ENCODE data around the gene FIGLA. TPM values are rescaled to one million over a fixed set of nuclear protein-coding genes. Genes with fewer than 3 reads are reported as not detected.
A peak's percentile ranks its signal among the peaks of the same experiment; 100 is the strongest.

FIGLA gene
- total and polyA plus RNA-seq, 2 donors (not counting 1 experiment from before 2014, with no cell fraction given): not detected

- Histone ChIP-seq H3K9ac (ENCODE audit: insufficient read depth, low read length) (no peak overlapping the region), H3K79me2 (ENCODE audit: control insufficient read depth, insufficient read depth, low read length) (no peaks in the 10 kb centered on the region), H3K27me3 (ENCODE audit: control insufficient read depth, insufficient read depth, low read length) (no peaks in the 10 kb centered on the region), H3K9me3 (ENCODE audit: control insufficient read depth, insufficient read depth, low read depth, low read length) (no peaks in the 10 kb centered on the region), H2AFZ (ENCODE audit: low read length) (no peak overlapping the region), H4K20me1 (ENCODE audit: control insufficient read depth, extremely low read depth, insufficient read depth, low read length) (no peaks in the 10 kb centered on the region), H3K4me2 (ENCODE audit: extremely low read depth, insufficient read depth, low read length) (no peak overlapping the region), H3K4me1 (ENCODE audit: control insufficient read depth, extremely low read depth, insufficient read depth, low read length) (no peaks in the 10 kb centered on the region), H3K27ac (ENCODE audit: insufficient read depth, low read length) (no peak overlapping the region), H3K4me3 (replicated peaks in 1 of 4; ENCODE audit: control extremely low read depth in 1 of 4, insufficient read depth in 1 of 4, low read depth in 3 of 4, low read length in 4 of 4) (no peak overlapping the region), H3K36me3 (ENCODE audit: control insufficient read depth, insufficient read depth, low read length) (no peaks in the 10 kb centered on the region)
- DNase-seq (ENCODE audit: low read depth in 2 of 2): no peak
- TF ChIP-seq EZH2 (IDR thresholded peaks at IDR 0.05; ENCODE audit: low read length, missing control alignments) (no peak), CTCF (conservative IDR thresholded peaks at IDR 0.05 in 1 of 2, IDR thresholded peaks at IDR 0.05 in 1 of 2; ENCODE audit: low read depth in 1 of 2, low read length in 2 of 2) (no peak)
Measured at GRCh38 chr2:70730730-70731129, 59.7 kb downstream of the FIGLA start.

GRCh38 chr2:70729647-70730046 is 60.8 kb downstream of the FIGLA start:
- H3K79me2 ChIP-seq (ENCODE audit: control insufficient read depth, insufficient read depth, low read length): no peaks in the 10 kb centered on the region
- H2AFZ ChIP-seq (ENCODE audit: low read length): no peak overlapping the region
- DNase-seq (ENCODE audit: low read depth in 2 of 2): no peak
- H3K9me3 ChIP-seq (ENCODE audit: control insufficient read depth, insufficient read depth, low read depth, low read length): no peaks in the 10 kb centered on the region
- TF ChIP-seq CTCF (conservative IDR thresholded peaks at IDR 0.05 in 1 of 2, IDR thresholded peaks at IDR 0.05 in 1 of 2; ENCODE audit: low read depth in 1 of 2, low read length in 2 of 2): no peak
- no peak for TF ChIP-seq EZH2 (IDR thresholded peaks at IDR 0.05; ENCODE audit: low read length, missing control alignments)
- no peaks in the 10 kb centered on the region for H3K4me1 ChIP-seq (ENCODE audit: control insufficient read depth, extremely low read depth, insufficient read depth, low read length)
- H4K20me1 ChIP-seq (ENCODE audit: control insufficient read depth, extremely low read depth, insufficient read depth, low read length): no peaks in the 10 kb centered on the region
- no peak overlapping the region for H3K4me2 ChIP-seq (ENCODE audit: extremely low read depth, insufficient read depth, low read length)
- H3K4me3 ChIP-seq (replicated peaks in 1 of 4; ENCODE audit: control extremely low read depth in 1 of 4, insufficient read depth in 1 of 4, low read depth in 3 of 4, low read length in 4 of 4): no peak overlapping the region
- H3K9ac ChIP-seq (ENCODE audit: insufficient read depth, low read length): no peak overlapping the region
- H3K36me3 ChIP-seq (ENCODE audit: control insufficient read depth, insufficient read depth, low read length): no peaks in the 10 kb centered on the region
- no peaks in the 10 kb centered on the region for H3K27me3 ChIP-seq (ENCODE audit: control insufficient read depth, insufficient read depth, low read length)
- no peak overlapping the region for H3K27ac ChIP-seq (ENCODE audit: insufficient read depth, low read length)

DNA sequence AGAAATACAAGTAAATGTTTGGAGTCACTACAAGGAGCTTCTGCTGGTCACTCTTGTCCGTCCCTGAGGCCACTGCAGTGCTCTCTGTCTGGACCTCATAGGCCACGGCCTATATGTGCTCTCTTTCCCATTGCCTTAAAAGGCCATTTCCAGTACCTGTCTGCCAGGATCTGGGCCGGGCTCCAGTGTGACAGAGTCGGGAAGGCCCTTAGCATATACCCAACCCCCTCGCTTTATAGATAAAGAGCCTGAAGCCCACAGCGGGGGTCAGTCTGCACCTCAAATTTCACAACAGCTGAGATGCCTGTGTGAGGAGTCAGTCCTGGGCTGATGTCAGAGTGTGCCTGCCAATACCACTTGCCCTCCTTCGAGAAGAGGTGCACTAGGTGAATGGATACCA is 62.3 kb downstream of the FIGLA start:
- TF ChIP-seq CTCF (conservative IDR thresholded peaks at IDR 0.05 in 1 of 2, IDR thresholded peaks at IDR 0.05 in 1 of 2; ENCODE audit: low read depth in 1 of 2, low read length in 2 of 2) (no peak), EZH2 (IDR thresholded peaks at IDR 0.05; ENCODE audit: low read length, missing control alignments) (no peak)
- Histone ChIP-seq H3K4me3 (replicated peaks in 1 of 4; ENCODE audit: control extremely low read depth in 1 of 4, insufficient read depth in 1 of 4, low read depth in 3 of 4, low read length in 4 of 4) (no peak overlapping the region), H3K9ac (ENCODE audit: insufficient read depth, low read length) (no peak overlapping the region), H4K20me1 (ENCODE audit: control insufficient read depth, extremely low read depth, insufficient read depth, low read length) (no peaks in the 10 kb centered on the region), H3K36me3 (ENCODE audit: control insufficient read depth, insufficient read depth, low read length) (no peaks in the 10 kb centered on the region), H3K79me2 (ENCODE audit: control insufficient read depth, insufficient read depth, low read length) (no peaks in the 10 kb centered on the region), H2AFZ (ENCODE audit: low read length) (no peak overlapping the region), H3K27ac (ENCODE audit: insufficient read depth, low read length) (no peak overlapping the region), H3K4me1 (ENCODE audit: control insufficient read depth, extremely low read depth, insufficient read depth, low read length) (no peaks in the 10 kb centered on the region), H3K9me3 (ENCODE audit: control insufficient read depth, insufficient read depth, low read depth, low read length) (no peaks in the 10 kb centered on the region), H3K4me2 (ENCODE audit: extremely low read depth, insufficient read depth, low read length) (no peak overlapping the region), H3K27me3 (ENCODE audit: control insufficient read depth, insufficient read depth, low read length) (no peaks in the 10 kb centered on the region)
- peak in 1 of 2 donors; percentile 50 for DNase-seq (ENCODE audit: low read depth in 2 of 2)

Other genes with a start within 250 kb of the FIGLA start
- gene TGFA, start 236.8 kb downstream of the FIGLA start, total RNA-seq: not detected in 2 replicates
- gene TGFA, start 236.8 kb downstream of the FIGLA start, polyA plus RNA-seq: 0.06 TPM in 1 of 2 replicates, not detected in the other
- gene ADD2, start 22.4 kb downstream of the FIGLA start, total RNA-seq: 2.5 and 2.6 TPM in 2 replicates
- 0.22 and 2.5 TPM in 2 replicates for gene ADD2, start 22.4 kb downstream of the FIGLA start, polyA plus RNA-seq
- not detected in 2 replicates for gene CLEC4F, start 30.0 kb upstream of the FIGLA start, total RNA-seq
- not detected in 2 replicates for gene CLEC4F, start 30.0 kb upstream of the FIGLA start, polyA plus RNA-seq
- gene CD207, start 45.2 kb upstream of the FIGLA start, total RNA-seq: not detected in 2 replicates
- gene CD207, start 45.2 kb upstream of the FIGLA start, polyA plus RNA-seq: 0.03 TPM in 1 of 2 replicates, not detected in the other
- 1.8 and 2.0 TPM in 2 replicates for gene VAX2, start 109.9 kb upstream of the FIGLA start, total RNA-seq
- gene VAX2, start 109.9 kb upstream of the FIGLA start, polyA plus RNA-seq: 0.85 and 0.94 TPM in 2 replicates
- gene ATP6V1B1, start 145.3 kb upstream of the FIGLA start, total RNA-seq: 0.77 and 2.1 TPM in 2 replicates
- 0.85 and 1.0 TPM in 2 replicates for gene ATP6V1B1, start 145.3 kb upstream of the FIGLA start, polyA plus RNA-seq
- gene ANKRD53, start 188.0 kb upstream of the FIGLA start, total RNA-seq: 0.26 and 1.3 TPM in 2 replicates
- gene ANKRD53, start 188.0 kb upstream of the FIGLA start, polyA plus RNA-seq: 0.58 and 2.0 TPM in 2 replicates
- 20.5 and 33.0 TPM in 2 replicates for gene TEX261, start 204.2 kb upstream of the FIGLA start, total RNA-seq
- gene TEX261, start 204.2 kb upstream of the FIGLA start, polyA plus RNA-seq: 72.6 and 96.1 TPM in 2 replicates